ENCODE measurements around the gene AFMID. TPM values are rescaled to one million over a fixed set of nuclear protein-coding genes. Genes with fewer than 3 reads are reported as not detected.

AFMID gene
- total RNA-seq, 1 experiment from 2014 or later, result 65.8 TPM

DNA sequence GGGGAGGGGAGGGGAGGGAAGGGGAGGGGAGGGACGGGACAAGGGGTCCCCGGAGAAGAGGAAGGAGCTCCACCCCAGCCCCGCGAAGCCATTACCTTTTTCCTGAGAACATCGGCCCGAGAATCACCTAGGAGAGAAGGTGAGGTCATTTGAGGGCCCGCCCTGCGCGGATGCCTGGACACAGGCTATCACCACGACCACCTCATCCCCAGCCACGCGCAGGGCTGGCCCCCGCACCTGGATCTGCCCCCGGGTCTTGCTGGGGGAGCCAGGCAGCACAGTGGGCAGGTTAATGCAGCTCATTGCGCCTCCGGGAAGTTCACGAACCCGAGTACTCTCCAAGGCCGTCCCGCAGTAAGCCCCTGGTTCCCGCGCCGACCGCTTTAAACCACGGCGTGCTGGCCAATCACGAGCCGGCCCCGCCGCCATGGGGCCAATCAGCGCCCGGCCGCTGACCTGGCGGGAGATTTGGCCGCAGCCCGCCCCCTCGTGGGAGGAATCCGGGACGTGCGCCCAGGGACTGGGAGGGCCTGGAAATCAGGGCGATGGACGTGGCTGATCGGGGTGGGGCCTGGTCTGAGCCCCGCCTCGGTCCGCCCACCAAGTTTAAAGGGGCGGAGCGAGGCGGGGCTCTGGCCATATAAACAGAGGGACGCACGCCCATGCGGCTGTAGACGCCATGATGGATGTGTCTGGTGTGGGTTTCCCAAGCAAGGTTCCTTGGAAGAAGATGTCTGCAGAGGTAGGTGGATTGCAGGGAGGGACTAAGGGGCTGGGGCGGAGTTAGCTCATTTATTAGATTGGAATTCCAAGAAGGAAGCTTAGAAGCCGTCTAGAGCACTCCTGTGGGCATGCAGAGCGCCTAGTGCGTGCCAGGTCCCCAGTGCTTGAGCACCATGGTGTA, at the start of gene AFMID, which contains the start of gene TK1 (continued):
- TF ChIP-seq CEBPB (IDR thresholded peaks at IDR 0.05; ENCODE audit: low read depth) (no peak), POLR2AphosphoS5 (IDR thresholded peaks at IDR 0.05; ENCODE audit: low read depth, low read length) (peak; percentile 100), RAD21 (IDR thresholded peaks at IDR 0.05; ENCODE audit: low read depth) (no peak)
- TF ChIP-seq, protein P1, sequence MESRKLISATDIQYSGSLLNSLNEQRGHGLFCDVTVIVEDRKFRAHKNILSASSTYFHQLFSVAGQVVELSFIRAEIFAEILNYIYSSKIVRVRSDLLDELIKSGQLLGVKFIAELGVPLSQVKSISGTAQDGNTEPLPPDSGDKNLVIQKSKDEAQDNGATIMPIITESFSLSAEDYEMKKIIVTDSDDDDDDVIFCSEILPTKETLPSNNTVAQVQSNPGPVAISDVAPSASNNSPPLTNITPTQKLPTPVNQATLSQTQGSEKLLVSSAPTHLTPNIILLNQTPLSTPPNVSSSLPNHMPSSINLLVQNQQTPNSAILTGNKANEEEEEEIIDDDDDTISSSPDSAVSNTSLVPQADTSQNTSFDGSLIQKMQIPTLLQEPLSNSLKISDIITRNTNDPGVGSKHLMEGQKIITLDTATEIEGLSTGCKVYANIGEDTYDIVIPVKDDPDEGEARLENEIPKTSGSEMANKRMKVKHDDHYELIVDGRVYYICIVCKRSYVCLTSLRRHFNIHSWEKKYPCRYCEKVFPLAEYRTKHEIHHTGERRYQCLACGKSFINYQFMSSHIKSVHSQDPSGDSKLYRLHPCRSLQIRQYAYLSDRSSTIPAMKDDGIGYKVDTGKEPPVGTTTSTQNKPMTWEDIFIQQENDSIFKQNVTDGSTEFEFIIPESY (IDR thresholded peaks at IDR 0.05; ENCODE audit: extremely low read depth, insufficient replicate concordance, low read length), result peak; percentile 54
- TF ChIP-seq, protein P2, sequence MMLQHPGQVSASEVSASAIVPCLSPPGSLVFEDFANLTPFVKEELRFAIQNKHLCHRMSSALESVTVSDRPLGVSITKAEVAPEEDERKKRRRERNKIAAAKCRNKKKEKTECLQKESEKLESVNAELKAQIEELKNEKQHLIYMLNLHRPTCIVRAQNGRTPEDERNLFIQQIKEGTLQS (IDR thresholded peaks at IDR 0.05), result no peak

DNA sequence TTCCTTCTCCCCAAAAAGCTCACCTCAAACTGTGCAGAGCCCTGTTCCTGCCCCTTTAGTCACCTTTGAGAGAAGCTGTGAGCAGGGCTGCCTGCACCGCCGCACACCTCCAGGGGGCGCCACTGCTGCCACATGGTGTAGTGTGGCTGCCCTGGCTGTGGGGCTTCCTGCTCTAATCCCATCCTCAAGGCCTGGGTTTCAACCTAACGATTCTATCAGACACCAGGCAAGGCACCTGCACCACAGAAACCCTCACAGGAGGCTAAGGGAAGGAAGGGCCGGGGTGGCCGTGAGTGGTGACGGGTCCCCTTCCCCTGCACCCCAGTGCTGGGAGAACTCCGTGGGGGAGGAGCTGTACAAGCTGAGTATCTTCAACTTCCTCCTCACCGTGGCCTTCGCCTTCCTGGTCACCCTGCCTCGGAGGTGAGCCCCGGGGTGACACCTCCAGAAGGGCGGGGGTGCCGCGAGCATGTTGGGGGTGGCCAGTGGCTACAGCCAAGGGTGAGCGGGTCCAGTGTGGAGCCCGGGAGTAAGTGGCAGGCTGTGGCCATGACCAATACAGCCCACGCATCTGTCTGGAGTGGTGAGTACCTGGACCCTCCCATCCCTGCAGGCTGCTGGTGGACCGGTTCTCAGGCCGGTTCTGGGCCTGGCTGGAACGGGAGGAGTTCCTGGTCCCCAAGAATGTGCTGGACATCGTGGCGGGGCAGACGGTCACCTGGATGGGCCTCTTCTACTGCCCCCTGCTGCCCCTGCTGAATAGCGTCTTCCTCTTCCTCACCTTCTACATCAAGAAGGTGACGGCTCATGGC, 49.6 kb upstream of the AFMID start:
- DNase-seq (ENCODE audit: low read depth, low spot score) (no peak), ATAC-seq (no peak)
- no peaks in the 10 kb centered on the region for H3K9me3 ChIP-seq (ENCODE audit: control insufficient read depth in 1 of 2, insufficient read depth in 1 of 2, low read depth in 1 of 2, low read length in 2 of 2)
- no peaks in the 10 kb centered on the region for H4K20me1 ChIP-seq (ENCODE audit: insufficient read depth)
- peak overlapping the region; percentile 22; the same call in 1 of the 2 replicates for H3K4me2 ChIP-seq (ENCODE audit: low read length)
- no peaks in the 10 kb centered on the region for H3K9me2 ChIP-seq (ENCODE audit: insufficient read depth)
- CTCF ChIA-PET, result interaction anchor here (0.6 to 2.0 kb wide), 8 partner anchors 10 to 94 kb away, joined by 3 to 11 read pairs (median 5); partner anchors contain the start of genes AFMID, TK1 and TMC6
- intact Hi-C loops (cut with micrococcal nuclease), result no loop called here
- TF ChIP-seq, protein P1 (IDR thresholded peaks at IDR 0.05; ENCODE audit: extremely low read depth, insufficient replicate concordance, low read length), result no peak
- TF ChIP-seq, protein P3, sequence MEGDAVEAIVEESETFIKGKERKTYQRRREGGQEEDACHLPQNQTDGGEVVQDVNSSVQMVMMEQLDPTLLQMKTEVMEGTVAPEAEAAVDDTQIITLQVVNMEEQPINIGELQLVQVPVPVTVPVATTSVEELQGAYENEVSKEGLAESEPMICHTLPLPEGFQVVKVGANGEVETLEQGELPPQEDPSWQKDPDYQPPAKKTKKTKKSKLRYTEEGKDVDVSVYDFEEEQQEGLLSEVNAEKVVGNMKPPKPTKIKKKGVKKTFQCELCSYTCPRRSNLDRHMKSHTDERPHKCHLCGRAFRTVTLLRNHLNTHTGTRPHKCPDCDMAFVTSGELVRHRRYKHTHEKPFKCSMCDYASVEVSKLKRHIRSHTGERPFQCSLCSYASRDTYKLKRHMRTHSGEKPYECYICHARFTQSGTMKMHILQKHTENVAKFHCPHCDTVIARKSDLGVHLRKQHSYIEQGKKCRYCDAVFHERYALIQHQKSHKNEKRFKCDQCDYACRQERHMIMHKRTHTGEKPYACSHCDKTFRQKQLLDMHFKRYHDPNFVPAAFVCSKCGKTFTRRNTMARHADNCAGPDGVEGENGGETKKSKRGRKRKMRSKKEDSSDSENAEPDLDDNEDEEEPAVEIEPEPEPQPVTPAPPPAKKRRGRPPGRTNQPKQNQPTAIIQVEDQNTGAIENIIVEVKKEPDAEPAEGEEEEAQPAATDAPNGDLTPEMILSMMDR (IDR thresholded peaks at IDR 0.05 in 2 of 3, conservative IDR thresholded peaks at IDR 0.05 in 1 of 3; ENCODE audit: borderline replicate concordance in 1 of 3, insufficient read depth in 1 of 3, low read depth in 2 of 3, low read length in 2 of 3), result peak in 2 of 3 experiments; percentile 96 to 99; a peak in 4 of 6 replicates
- H2AFZ ChIP-seq (ENCODE audit: low read depth, low read length, poor library complexity, severe bottlenecking), result no peak overlapping the region
- H3K36me3 ChIP-seq (ENCODE audit: control insufficient read depth in 1 of 2, insufficient read depth in 2 of 2, low read length in 2 of 2), result no peaks in the 10 kb centered on the region
- no TSS peak for BruUV-seq (replicated peaks)
- RAD21 ChIA-PET (ENCODE audit: low non-redundant PET in 1 of 2, low total read pairs in 2 of 2, uncharacterized antibody in 2 of 2, unreplicated experiment in 2 of 2), result no interaction called here
- H3K27ac ChIP-seq (ENCODE audit: low read depth, low read length), result peak overlapping the region; percentile 75; the same call in 1 of the 2 replicates
- H3K27me3 ChIP-seq (ENCODE audit: insufficient read depth, low read length), result no peaks in the 10 kb centered on the region
- no peak overlapping the region for H3K4me3 ChIP-seq (replicated peaks in 1 of 2; ENCODE audit: low read depth in 1 of 2, low read length in 2 of 2)
- peaks cover 41 to 76% of the 10 kb centered on the region in 2 experiments for H3K4me1 ChIP-seq (ENCODE audit: control insufficient read depth in 1 of 2, insufficient read depth in 2 of 2, low read length in 2 of 2)
- H3K79me2 ChIP-seq (ENCODE audit: insufficient read depth, low read length), result no peaks in the 10 kb centered on the region
- no peak overlapping the region for H3K9ac ChIP-seq (ENCODE audit: low read length)
- POLR2A ChIA-PET, result interaction anchor here (4.1 kb wide), 1 partner anchor 9 kb away, joined by 35 read pairs; the partner anchor contains the start of genes TMC6 and TMC8
